Measurements from ENCODE around the gene PRR16.

PRR16 gene

GRCh38 chr5:120545007-120545406 lies 80.9 kb downstream of the PRR16 start:
- TF ChIP-seq CTCF (IDR thresholded peaks at IDR 0.05; ENCODE audit: insufficient read depth, low read length) (no peak), GABPA (IDR thresholded peaks at IDR 0.05; ENCODE audit: low read depth) (no peak), REST (IDR thresholded peaks at IDR 0.05; ENCODE audit: insufficient replicate concordance, low read depth) (no peak), POLR2AphosphoS5 (IDR thresholded peaks at IDR 0.05; ENCODE audit: low read depth) (no peak), SPI1 (IDR thresholded peaks at IDR 0.05; ENCODE audit: borderline replicate concordance, low read depth) (no peak)
- no peak for DNase-seq (ENCODE audit: low read depth in 1 of 2, low spot score in 1 of 2)
- Histone ChIP-seq H3K27me3 (ENCODE audit: insufficient read depth, poor library complexity, severe bottlenecking) (no peaks in the 10 kb centered on the region), H3K27ac (replicated peaks) (no peak overlapping the region), H3K4me3 (replicated peaks; ENCODE audit: insufficient read depth, low read length) (no peak overlapping the region)

- DNase-seq (ENCODE audit: low read depth in 1 of 2, low spot score in 1 of 2) = no peak
- no peaks in the 10 kb centered on the region for H3K27me3 ChIP-seq (ENCODE audit: insufficient read depth, poor library complexity, severe bottlenecking)
- H3K4me3 ChIP-seq (replicated peaks; ENCODE audit: insufficient read depth, low read length) = no peak overlapping the region
- no peak for TF ChIP-seq REST (IDR thresholded peaks at IDR 0.05; ENCODE audit: insufficient replicate concordance, low read depth)
- no peak for TF ChIP-seq CTCF (IDR thresholded peaks at IDR 0.05; ENCODE audit: insufficient read depth, low read length)
- TF ChIP-seq POLR2AphosphoS5 (IDR thresholded peaks at IDR 0.05; ENCODE audit: low read depth) = no peak
- TF ChIP-seq GABPA (IDR thresholded peaks at IDR 0.05; ENCODE audit: low read depth) = no peak
- no peak for TF ChIP-seq SPI1 (IDR thresholded peaks at IDR 0.05; ENCODE audit: borderline replicate concordance, low read depth)
- no peak overlapping the region for H3K27ac ChIP-seq (replicated peaks)
Measured at GRCh38 chr5:120545951-120546350, 81.9 kb downstream of the PRR16 start.

- Histone ChIP-seq H3K27ac (replicated peaks) (no peak overlapping the region), H3K4me3 (replicated peaks; ENCODE audit: insufficient read depth, low read length) (no peak overlapping the region), H3K27me3 (ENCODE audit: insufficient read depth, poor library complexity, severe bottlenecking) (no peaks in the 10 kb centered on the region)
- TF ChIP-seq REST (IDR thresholded peaks at IDR 0.05; ENCODE audit: insufficient replicate concordance, low read depth) (no peak), CTCF (IDR thresholded peaks at IDR 0.05; ENCODE audit: insufficient read depth, low read length) (no peak), POLR2AphosphoS5 (IDR thresholded peaks at IDR 0.05; ENCODE audit: low read depth) (no peak), GABPA (IDR thresholded peaks at IDR 0.05; ENCODE audit: low read depth) (no peak), SPI1 (IDR thresholded peaks at IDR 0.05; ENCODE audit: borderline replicate concordance, low read depth) (no peak)
- no peak for DNase-seq (ENCODE audit: low read depth in 1 of 2, low spot score in 1 of 2)
Measured at GRCh38 chr5:120546922-120547321, 82.8 kb downstream of the PRR16 start.
